ENCODE data around the gene PLG. TPM values are rescaled to one million over a fixed set of nuclear protein-coding genes. Genes with fewer than 3 reads are reported as not detected.
"Not testable (repeated sequence)": the region's sequence is repeated elsewhere in the genome, so short reads cannot be mapped to it uniquely, and the experiment has no call there.

PLG gene
- total RNA-seq, 2 experiments from 2014 or later: 3.4 to 3.7 TPM

- Histone ChIP-seq H4K20me1 (ENCODE audit: insufficient read depth, low read length) (no peaks in the 10 kb centered on the region), H3K4me1 (ENCODE audit: insufficient read depth, low read length, poor library complexity, severe bottlenecking) (no peaks in the 10 kb centered on the region), H3K27ac (ENCODE audit: low read depth, low read length, poor library complexity, severe bottlenecking) (no peak overlapping the region), H3K4me2 (ENCODE audit: low read length) (no peak overlapping the region), H3K79me2 (ENCODE audit: insufficient read depth, low read depth, low read length) (no peaks in the 10 kb centered on the region), H2AFZ (ENCODE audit: low read length) (no peak overlapping the region), H3K9me3 (ENCODE audit: low read length) (no peaks in the 10 kb centered on the region), H3K36me3 (ENCODE audit: insufficient read depth, low read length) (no peaks in the 10 kb centered on the region), H3K4me3 (ENCODE audit: low read depth, low read length, poor library complexity, severe bottlenecking) (no peak overlapping the region), H3K9me2 (ENCODE audit: insufficient read depth, low read length) (no peaks in the 10 kb centered on the region)
- TF ChIP-seq EZH2phosphoT487 (IDR thresholded peaks at IDR 0.05; ENCODE audit: borderline replicate concordance, low read depth, low read length) (no peak), CTCF (conservative IDR thresholded peaks at IDR 0.05; ENCODE audit: low read length) (no peak)
- ChIA-PET CTCF (ENCODE audit: unreplicated experiment) (no interaction called here), POLR2A (no interaction called here)
- no TSS peak for BruUV-seq (replicated peaks)
- no peak for DNase-seq (ENCODE audit: low spot score)
- intact Hi-C loops (cut with micrococcal nuclease; ENCODE audit: unreplicated experiment): no loop called here
Observed at GRCh38 chr6:160662429-160662828, 39.6 kb upstream of the PLG start.

- no peaks in the 10 kb centered on the region for H3K9me3 ChIP-seq (ENCODE audit: low read length)
- H3K4me2 ChIP-seq (ENCODE audit: low read length): no peak overlapping the region
- ChIA-PET CTCF (ENCODE audit: unreplicated experiment) (no interaction called here), POLR2A (no interaction called here)
- H3K36me3 ChIP-seq (ENCODE audit: insufficient read depth, low read length): no peaks in the 10 kb centered on the region
- H4K20me1 ChIP-seq (ENCODE audit: insufficient read depth, low read length): no peaks in the 10 kb centered on the region
- no peak for DNase-seq (ENCODE audit: low spot score)
- no peak overlapping the region for H3K4me3 ChIP-seq (ENCODE audit: low read depth, low read length, poor library complexity, severe bottlenecking)
- no peaks in the 10 kb centered on the region for H3K9me2 ChIP-seq (ENCODE audit: insufficient read depth, low read length)
- TF ChIP-seq EZH2phosphoT487 (IDR thresholded peaks at IDR 0.05; ENCODE audit: borderline replicate concordance, low read depth, low read length): no peak
- TF ChIP-seq CTCF (conservative IDR thresholded peaks at IDR 0.05; ENCODE audit: low read length): no peak
- H3K27ac ChIP-seq (ENCODE audit: low read depth, low read length, poor library complexity, severe bottlenecking): no peak overlapping the region
- H2AFZ ChIP-seq (ENCODE audit: low read length): no peak overlapping the region
- intact Hi-C loops (cut with micrococcal nuclease; ENCODE audit: unreplicated experiment): no loop called here
- no peaks in the 10 kb centered on the region for H3K79me2 ChIP-seq (ENCODE audit: insufficient read depth, low read depth, low read length)
- BruUV-seq (replicated peaks): no TSS peak
- no peaks in the 10 kb centered on the region for H3K4me1 ChIP-seq (ENCODE audit: insufficient read depth, low read length, poor library complexity, severe bottlenecking)
Observed at GRCh38 chr6:160662842-160663241, 39.2 kb upstream of the PLG start.

- H3K9me2 ChIP-seq (ENCODE audit: insufficient read depth, low read length); H3K9me3 ChIP-seq (ENCODE audit: low read length); H4K20me1 ChIP-seq (ENCODE audit: insufficient read depth, low read length); BruUV-seq (replicated peaks); intact Hi-C loops (cut with micrococcal nuclease; ENCODE audit: unreplicated experiment); CTCF ChIA-PET (ENCODE audit: unreplicated experiment); DNase-seq (ENCODE audit: low spot score); H3K36me3 ChIP-seq (ENCODE audit: insufficient read depth, low read length); H3K4me3 ChIP-seq (ENCODE audit: low read depth, low read length, poor library complexity, severe bottlenecking); H3K27ac ChIP-seq (ENCODE audit: low read depth, low read length, poor library complexity, severe bottlenecking); H3K4me2 ChIP-seq (ENCODE audit: low read length); H3K4me1 ChIP-seq (ENCODE audit: insufficient read depth, low read length, poor library complexity, severe bottlenecking); POLR2A ChIA-PET; H2AFZ ChIP-seq (ENCODE audit: low read length); H3K79me2 ChIP-seq (ENCODE audit: insufficient read depth, low read depth, low read length): not testable (repeated sequence)
Observed at GRCh38 chr6:160664198-160664597, 37.8 kb upstream of the PLG start, which contains the start of gene LPA. LPA (minus strand) TSS chr6:160664275; CDS start chr6:160664214, 61 bp downstream.
